MCF 10A (cell line): ENCODE measurements around the gene CACNA2D3. TPM values are rescaled to one million over a fixed set of nuclear protein-coding genes. Genes with fewer than 3 reads are reported as not detected.

Source experiments
- BruUV-seq: library from RNA; stranded (reverse); fragments of 400-500 nt; replicated peaks from 2 replicates; lab custom pipeline; 2021; lab: Mats Ljungman, UMichigan
- CTCF ChIA-PET: fragments of 300-600 bp; sonication (Branson Sonifier 250); formaldehyde crosslinking; extraction: SDS; loops from one replicate; lab custom pipeline; 2021; ENCODE audit warnings: antibody characterized with exemption, inconsistent platforms; lab: Yijun Ruan, JAX
- POLR2A ChIA-PET: fragments of 300-600, 350-650 bp; sonication (Branson Sonifier 250); formaldehyde crosslinking; extraction: SDS; loops from one replicate; lab custom pipeline; 2020; ENCODE audit warnings: antibody characterized with exemption, inconsistent platforms; lab: Yijun Ruan, JAX
- DNase-seq: peaks from one replicate; pipeline ENCODE4 v3.0.0-alpha.2; 2018; ENCODE audit not compliant: unreplicated experiment
- H3K27ac Mint-ChIP-seq: one replicate; pipeline ENCODE4 v1.8.0; 2022; ENCODE audit warnings: mild to moderate bottlenecking, low read depth, mixed read lengths; ENCODE audit not compliant: unreplicated experiment
- H3K27me3 Mint-ChIP-seq: one replicate; pipeline ENCODE4 v1.8.0; 2022; ENCODE audit warnings: mixed read lengths; ENCODE audit not compliant: insufficient read depth, unreplicated experiment
- H3K36me3 Mint-ChIP-seq: one replicate; pipeline ENCODE4 v1.8.0; 2022; ENCODE audit warnings: mild to moderate bottlenecking, moderate library complexity, mixed read lengths; ENCODE audit not compliant: insufficient read depth, unreplicated experiment
- H3K4me1 Mint-ChIP-seq: one replicate; pipeline ENCODE4 v1.8.0; 2022; ENCODE audit warnings: mixed read lengths; ENCODE audit not compliant: insufficient read depth, unreplicated experiment
- H3K4me3 Mint-ChIP-seq: one replicate; pipeline ENCODE4 v1.8.0; 2022; ENCODE audit warnings: mild to moderate bottlenecking, moderate library complexity, mixed read lengths; ENCODE audit not compliant: unreplicated experiment
- H3K9me3 Mint-ChIP-seq: one replicate; pipeline ENCODE4 v1.8.0; 2022; ENCODE audit warnings: mixed read lengths; ENCODE audit not compliant: unreplicated experiment
- intact Hi-C: fragments of 100-400 bp; cut with micrococcal nuclease; formaldehyde crosslinking; loops from 2 replicates; pipeline ENCODE4 v1.14.1; 2022
- total RNA-seq: library from RNA; stranded (reverse); gene quantifications from 2 replicates; pipeline ENCODE4 v1.2.3, GENCODE V29; 2022
- TF ChIP-seq, protein P1 (sequence below): fragments of 200-600 bp; IDR thresholded peaks from one replicate; pipeline ENCODE4 v1.8.0; 2022; ENCODE audit warnings: antibody characterized with exemption, mild to moderate bottlenecking; ENCODE audit not compliant: unreplicated experiment

The CACNA2D3 gene
- total RNA-seq, 1 experiment from 2014 or later, result 2.3 TPM

DNA sequence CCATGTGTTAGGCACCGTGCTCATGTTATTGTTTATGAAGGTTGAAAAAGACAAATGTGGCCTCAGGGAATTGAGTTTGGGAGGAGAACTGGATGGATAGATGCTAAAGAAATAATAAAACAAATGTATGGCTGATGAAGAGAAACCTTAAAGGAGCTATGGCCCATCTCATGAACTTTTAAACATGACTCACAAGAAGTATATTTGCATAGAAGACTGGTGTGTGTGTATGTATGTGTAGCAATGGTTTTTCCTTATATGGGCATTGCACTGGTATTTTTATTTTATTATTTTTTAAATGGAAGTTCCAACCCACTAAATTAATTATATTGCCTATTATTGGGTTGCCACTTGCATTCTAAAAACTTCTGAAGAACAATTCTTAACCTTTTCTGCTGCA is 31.1 kb downstream of the CACNA2D3 start:
- Mint-ChIP-seq H3K27me3 (no peaks in the 10 kb centered on the region), H3K36me3 (no peaks in the 10 kb centered on the region), H3K4me1 (no peaks in the 10 kb centered on the region), H3K9me3 (no peaks in the 10 kb centered on the region), H3K4me3 (no peak overlapping the region), H3K27ac (no peak overlapping the region)
- TF ChIP-seq, protein P1, sequence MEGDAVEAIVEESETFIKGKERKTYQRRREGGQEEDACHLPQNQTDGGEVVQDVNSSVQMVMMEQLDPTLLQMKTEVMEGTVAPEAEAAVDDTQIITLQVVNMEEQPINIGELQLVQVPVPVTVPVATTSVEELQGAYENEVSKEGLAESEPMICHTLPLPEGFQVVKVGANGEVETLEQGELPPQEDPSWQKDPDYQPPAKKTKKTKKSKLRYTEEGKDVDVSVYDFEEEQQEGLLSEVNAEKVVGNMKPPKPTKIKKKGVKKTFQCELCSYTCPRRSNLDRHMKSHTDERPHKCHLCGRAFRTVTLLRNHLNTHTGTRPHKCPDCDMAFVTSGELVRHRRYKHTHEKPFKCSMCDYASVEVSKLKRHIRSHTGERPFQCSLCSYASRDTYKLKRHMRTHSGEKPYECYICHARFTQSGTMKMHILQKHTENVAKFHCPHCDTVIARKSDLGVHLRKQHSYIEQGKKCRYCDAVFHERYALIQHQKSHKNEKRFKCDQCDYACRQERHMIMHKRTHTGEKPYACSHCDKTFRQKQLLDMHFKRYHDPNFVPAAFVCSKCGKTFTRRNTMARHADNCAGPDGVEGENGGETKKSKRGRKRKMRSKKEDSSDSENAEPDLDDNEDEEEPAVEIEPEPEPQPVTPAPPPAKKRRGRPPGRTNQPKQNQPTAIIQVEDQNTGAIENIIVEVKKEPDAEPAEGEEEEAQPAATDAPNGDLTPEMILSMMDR, result no peak
- no peak for DNase-seq
- ChIA-PET POLR2A (interaction anchor here (1.0 kb wide), 1 partner anchor 39 kb away, joined by 3 read pairs; no protein-coding TSS in a partner anchor), CTCF (interaction anchor here (0.6 kb wide), 1 partner anchor 423 kb away, joined by 3 read pairs; no protein-coding TSS in a partner anchor)
- BruUV-seq, result no TSS peak
- intact Hi-C loops, result no loop called here

DNA sequence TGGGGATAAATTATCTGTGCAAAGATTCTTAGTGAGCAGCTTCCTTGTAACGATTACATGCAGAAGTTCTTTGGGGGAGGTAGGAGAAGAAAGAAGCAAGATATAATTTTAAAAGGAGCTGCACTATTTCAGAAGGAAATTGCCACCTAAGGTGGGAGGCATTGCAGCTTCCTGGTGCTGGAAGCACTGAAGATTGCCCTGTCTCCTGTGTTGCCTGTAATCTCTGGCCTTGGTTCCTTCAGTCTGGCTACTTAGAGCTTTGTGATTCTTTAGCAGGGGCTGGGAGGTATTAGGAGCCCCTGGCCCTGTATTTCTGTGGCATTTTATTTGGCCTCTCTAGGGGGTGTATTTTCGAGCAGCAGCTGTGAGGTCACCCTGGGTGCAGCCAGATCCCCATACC is 35.5 kb downstream of the CACNA2D3 start:
- H3K9me3 Mint-ChIP-seq, result no peaks in the 10 kb centered on the region
- intact Hi-C loops, result no loop called here
- POLR2A ChIA-PET, result no interaction called here
- DNase-seq, result no peak
- H3K4me3 Mint-ChIP-seq, result no peak overlapping the region
- no peak overlapping the region for H3K27ac Mint-ChIP-seq
- no peaks in the 10 kb centered on the region for H3K4me1 Mint-ChIP-seq
- TF ChIP-seq, protein P1, result no peak
- no peaks in the 10 kb centered on the region for H3K27me3 Mint-ChIP-seq
- peaks cover 7% of the 10 kb centered on the region for H3K36me3 Mint-ChIP-seq
- CTCF ChIA-PET, result interaction anchor here (1.0 kb wide), 1 partner anchor 11 kb away, joined by 4 read pairs; no protein-coding TSS in a partner anchor
- no TSS peak for BruUV-seq

DNA sequence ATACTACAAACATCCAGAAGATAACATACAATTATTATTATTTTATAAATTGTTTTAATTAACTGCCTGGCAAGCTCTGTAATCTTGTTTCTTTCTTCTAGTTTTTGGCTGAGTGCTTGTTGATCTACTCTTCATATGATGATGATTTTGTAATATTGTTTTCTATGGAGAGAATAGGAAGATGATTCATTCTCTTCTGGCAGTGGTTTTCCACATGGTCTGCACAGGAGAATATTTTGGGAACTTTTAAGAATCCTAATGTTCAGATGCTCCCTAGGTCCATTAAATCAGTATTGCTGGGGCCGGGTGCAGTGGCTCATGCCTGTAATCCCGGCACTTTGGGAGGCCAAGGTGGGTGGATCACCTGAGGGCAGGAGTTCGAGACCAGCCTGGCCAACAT is 37.6 kb downstream of the CACNA2D3 start:
- Mint-ChIP-seq H3K36me3 (peaks cover 7% of the 10 kb centered on the region), H3K4me1 (no peaks in the 10 kb centered on the region), H3K27me3 (no peaks in the 10 kb centered on the region), H3K27ac (no peak overlapping the region), H3K9me3 (no peaks in the 10 kb centered on the region), H3K4me3 (no peak overlapping the region)
- intact Hi-C loops, result no loop called here
- DNase-seq, result peak; percentile 16
- CTCF ChIA-PET, result interaction anchor here (0.9 kb wide), 1 partner anchor 13 kb away, joined by 4 read pairs; no protein-coding TSS in a partner anchor
- BruUV-seq, result no TSS peak
- POLR2A ChIA-PET, result no interaction called here
- TF ChIP-seq, protein P1, result no peak

DNA sequence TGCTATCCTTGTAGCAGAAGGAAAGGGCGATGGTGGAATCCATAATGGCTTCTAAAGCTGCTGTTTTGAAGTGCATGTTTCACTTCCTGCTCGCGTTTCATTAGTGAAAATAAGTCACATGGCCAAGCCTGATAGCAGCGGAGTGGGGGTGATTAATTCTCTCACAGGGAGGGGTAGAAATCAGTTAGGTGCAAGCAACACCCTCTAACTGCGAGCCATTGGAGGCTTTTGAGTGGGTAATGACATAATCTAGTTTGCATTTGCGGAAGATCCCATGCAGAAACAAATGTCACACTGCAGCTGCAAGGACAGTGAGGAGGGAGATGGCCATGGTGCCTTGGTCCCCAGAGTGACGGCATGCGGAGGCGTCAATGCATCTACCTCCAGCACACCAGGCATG is 41.1 kb downstream of the CACNA2D3 start:
- intact Hi-C loops, result no loop called here
- Mint-ChIP-seq H3K27me3 (peaks cover 16% of the 10 kb centered on the region), H3K4me3 (no peak overlapping the region), H3K4me1 (no peaks in the 10 kb centered on the region), H3K9me3 (no peaks in the 10 kb centered on the region), H3K27ac (no peak overlapping the region), H3K36me3 (peaks cover 7% of the 10 kb centered on the region)
- POLR2A ChIA-PET, result no interaction called here
- no peak for DNase-seq
- CTCF ChIA-PET, result interaction anchor here (0.7 kb wide), 1 partner anchor 193 kb away, joined by 3 read pairs; no protein-coding TSS in a partner anchor
- TF ChIP-seq, protein P1, result no peak
- no TSS peak for BruUV-seq
